ENCODE measurements around the gene ANKZF1. TPM values are rescaled to one million over a fixed set of nuclear protein-coding genes. Genes with fewer than 3 reads are reported as not detected.

ANKZF1 gene
- 20.5 and 22.2 TPM in 2 replicates for total RNA-seq

GRCh38 chr2:219229305-219230058 lies at the start of gene ANKZF1, which contains the start of gene ATG9A:
Gene ANKZF1 (plus strand): TSS chr2:219229806. CDS start chr2:219230258, 452 bp downstream.
Gene ATG9A (minus strand): TSS chr2:219229636. CDS start chr2:219228024, 1,612 bp downstream.

GRCh38 chr2:219206328-219207133 lies 23.1 kb upstream of the ANKZF1 start, which contains the start of gene ZFAND2B:
Gene ZFAND2B (plus strand): TSS chr2:219206782. CDS start chr2:219206988, 206 bp downstream.

GRCh38 chr2:219218732-219219701 lies 10.6 kb upstream of the ANKZF1 start, which contains the start of gene ABCB6:
Gene ABCB6 (minus strand): TSS chr2:219218958. CDS start chr2:219218673, 285 bp downstream.

GRCh38 chr2:219245148-219245898 lies 15.7 kb downstream of the ANKZF1 start, which contains the start of the genes GLB1L and STK16:
Gene GLB1L (minus strand): TSS chr2:219245444. CDS start chr2:219243573, 1,871 bp downstream.
Gene STK16 (plus strand): TSS chr2:219245479. CDS start chr2:219246000, 521 bp downstream.

GRCh38 chr2:219252900-219253752 lies 23.5 kb downstream of the ANKZF1 start, which contains the start of gene TUBA4B:
Gene TUBA4B (plus strand): TSS chr2:219253243. CDS start chr2:219253408, 165 bp downstream.

GRCh38 chr2:219253753-219254589 lies 24.4 kb downstream of the ANKZF1 start, which contains the start of gene TUBA4A:
Gene TUBA4A (minus strand): TSS chr2:219253918. CDS start chr2:219253858, 60 bp downstream.

GRCh38 chr2:219279151-219279915 lies 49.7 kb downstream of the ANKZF1 start, which contains the start of gene DNAJB2:
Gene DNAJB2 (plus strand): TSS chr2:219279366. CDS start chr2:219279834, 468 bp downstream.

Other genes with a start within 250 kb of the ANKZF1 start
- gene FEV, start 244.6 kb upstream of the ANKZF1 start, total RNA-seq = not detected in 2 replicates
- not detected in 2 replicates for gene CRYBA2, start 236.4 kb upstream of the ANKZF1 start, total RNA-seq
- gene CFAP65, start 188.3 kb upstream of the ANKZF1 start, total RNA-seq = not detected in 2 replicates
- under 0.01 and 0.09 TPM in 2 replicates for gene IHH, start 168.9 kb upstream of the ANKZF1 start, total RNA-seq
- gene NHEJ1, start 69.0 kb upstream of the ANKZF1 start, total RNA-seq = 17.4 and 18.0 TPM in 2 replicates
- gene SLC23A3, start 59.8 kb upstream of the ANKZF1 start, total RNA-seq = 0.54 and 1.2 TPM in 2 replicates
- gene CNPPD1, start 52.9 kb upstream of the ANKZF1 start, total RNA-seq = 22.7 and 28.3 TPM in 2 replicates
- 65.0 and 65.4 TPM in 2 replicates for gene RETREG2, start 51.5 kb upstream of the ANKZF1 start, total RNA-seq
- 19.2 and 30.6 TPM in 2 replicates for gene ZFAND2B, start 23.0 kb upstream of the ANKZF1 start, total RNA-seq
- gene ABCB6, start 10.8 kb upstream of the ANKZF1 start, total RNA-seq = 18.7 and 25.5 TPM in 2 replicates
- gene ATG9A, start 170 bp upstream of the ANKZF1 start, total RNA-seq = 41.2 and 43.8 TPM in 2 replicates
- 3.0 and 4.1 TPM in 2 replicates for gene GLB1L, start 15.6 kb downstream of the ANKZF1 start, total RNA-seq
- 17.7 and 20.8 TPM in 2 replicates for gene STK16, start 15.7 kb downstream of the ANKZF1 start, total RNA-seq
- not detected in 2 replicates for gene TUBA4B, start 23.4 kb downstream of the ANKZF1 start, total RNA-seq
- gene TUBA4A, start 24.1 kb downstream of the ANKZF1 start, total RNA-seq = 10.2 and 11.3 TPM in 2 replicates
- 20.8 and 21.1 TPM in 2 replicates for gene DNAJB2, start 49.6 kb downstream of the ANKZF1 start, total RNA-seq
- not detected in 2 replicates for gene PTPRN, start 79.6 kb downstream of the ANKZF1 start, total RNA-seq
- gene RESP18, start 102.9 kb downstream of the ANKZF1 start, total RNA-seq = not detected in 2 replicates
- gene DNPEP, start 158.1 kb downstream of the ANKZF1 start, total RNA-seq = 58.8 and 67.3 TPM in 2 replicates
- gene DES, start 188.6 kb downstream of the ANKZF1 start, total RNA-seq = not detected in 2 replicates
- 0.54 TPM in 1 of 2 replicates, not detected in the other for gene SPEG, start 205.0 kb downstream of the ANKZF1 start, total RNA-seq